HuH-7.5 (cell line): ENCODE data around the gene KIAA1217.
"Not testable (repeated sequence)": the region's sequence is repeated elsewhere in the genome, so short reads cannot be mapped to it uniquely, and the experiment has no call there.

Experiments used
- DNase-seq: peaks from one replicate; pipeline ENCODE4 v3.0.0; 2011; ENCODE audit warnings: low spot score

The KIAA1217 gene

GRCh38 chr10:24292304-24293293, 83.7 kb downstream of the KIAA1217 start:
- no peak for DNase-seq

- no peak for DNase-seq
Observed at GRCh38 chr10:24299578-24300260, 90.8 kb downstream of the KIAA1217 start.

- DNase-seq: no peak
Observed at GRCh38 chr10:24303522-24304310, 94.8 kb downstream of the KIAA1217 start.

- no peak for DNase-seq
Observed at GRCh38 chr10:24305551-24306506, 96.9 kb downstream of the KIAA1217 start.

GRCh38 chr10:24306507-24306875, 97.6 kb downstream of the KIAA1217 start:
- no peak for DNase-seq

- no peak for DNase-seq
Observed at GRCh38 chr10:24307116-24307515, 98.2 kb downstream of the KIAA1217 start.

GRCh38 chr10:24307696-24308485, 99.0 kb downstream of the KIAA1217 start:
- DNase-seq: no peak

GRCh38 chr10:24310104-24310503, 101.2 kb downstream of the KIAA1217 start:
- DNase-seq: no peak

GRCh38 chr10:24311888-24312287, 103.0 kb downstream of the KIAA1217 start:
- no peak for DNase-seq

GRCh38 chr10:24313283-24313682, 104.3 kb downstream of the KIAA1217 start:
- DNase-seq: no peak

GRCh38 chr10:24315211-24315610, 106.3 kb downstream of the KIAA1217 start:
- no peak for DNase-seq

GRCh38 chr10:24318517-24318916, 109.6 kb downstream of the KIAA1217 start:
- no peak for DNase-seq

GRCh38 chr10:24320373-24320772, 111.4 kb downstream of the KIAA1217 start:
- DNase-seq: no peak

GRCh38 chr10:24324651-24325050, 115.7 kb downstream of the KIAA1217 start:
- DNase-seq: no peak

GRCh38 chr10:24331457-24331856, 122.5 kb downstream of the KIAA1217 start:
- DNase-seq: no peak

GRCh38 chr10:24333736-24334135, 124.8 kb downstream of the KIAA1217 start:
- DNase-seq: no peak

- DNase-seq: no peak
Observed at GRCh38 chr10:24334279-24334939, 125.5 kb downstream of the KIAA1217 start.

- DNase-seq: not testable (repeated sequence)
Observed at GRCh38 chr10:24337723-24338122, 128.8 kb downstream of the KIAA1217 start.

GRCh38 chr10:24339387-24339786, 130.4 kb downstream of the KIAA1217 start:
- no peak for DNase-seq

- no peak for DNase-seq
Observed at GRCh38 chr10:24340446-24340845, 131.5 kb downstream of the KIAA1217 start.
